ENCODE measurements around the gene AP2A1.

The AP2A1 gene

GRCh38 chr19:49848938-49849337 lies 82.1 kb downstream of the AP2A1 start:
- DNase-seq (ENCODE audit: insufficient read length) (no peak), FAIRE-seq (no peak)
- TF ChIP-seq POLR2A (IDR thresholded peaks at IDR 0.05; ENCODE audit: low read depth, low read length) = no peak
- TF ChIP-seq POLR2AphosphoS5 (IDR thresholded peaks at IDR 0.05; ENCODE audit: low read depth, low read length) = no peak
- no peak for TF ChIP-seq TAF1 (IDR thresholded peaks at IDR 0.05; ENCODE audit: borderline replicate concordance, low read depth, low read length)

DNA sequence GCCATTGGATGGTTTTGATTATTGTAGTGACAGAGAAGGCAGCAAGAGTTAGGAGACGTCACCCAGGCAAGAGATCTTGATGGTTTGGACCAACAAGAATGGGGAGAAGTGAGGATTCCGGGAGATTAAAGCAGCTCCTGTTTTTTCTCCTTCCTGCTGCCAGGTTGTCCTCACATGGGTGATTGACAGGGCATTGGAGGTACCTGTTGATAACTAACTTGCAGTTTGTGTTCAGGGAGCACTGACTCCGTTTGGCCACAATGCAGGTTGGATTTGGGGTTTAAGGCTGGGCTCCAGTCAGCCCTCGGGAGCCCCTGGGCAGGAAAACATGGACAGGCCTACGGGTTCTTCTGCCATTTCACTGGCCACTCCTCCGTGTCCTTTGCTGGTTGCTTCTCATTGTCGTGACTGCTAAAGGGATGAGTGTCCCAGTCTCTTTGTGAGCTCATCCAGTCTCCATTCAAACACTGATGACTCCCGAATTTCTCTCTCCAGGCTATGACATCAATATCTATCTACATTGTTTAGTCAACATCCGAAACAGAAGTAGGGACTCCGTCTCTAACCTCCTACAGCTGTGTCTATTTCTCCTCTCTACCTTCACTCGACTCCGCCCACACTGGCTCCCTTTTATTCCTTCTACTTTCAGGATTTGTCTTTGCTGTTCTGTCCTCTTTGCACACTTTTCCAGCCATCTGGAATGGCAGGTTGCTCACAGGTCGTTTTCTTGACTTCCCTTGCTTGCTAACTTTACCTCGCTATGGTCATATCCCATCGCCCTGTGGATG lies 82.8 kb downstream of the AP2A1 start:
- no peak for FAIRE-seq
- TF ChIP-seq POLR2AphosphoS5 (IDR thresholded peaks at IDR 0.05; ENCODE audit: low read depth, low read length) (no peak), TAF1 (IDR thresholded peaks at IDR 0.05; ENCODE audit: borderline replicate concordance, low read depth, low read length) (no peak), POLR2A (IDR thresholded peaks at IDR 0.05; ENCODE audit: low read depth, low read length) (no peak)
- DNase-seq (ENCODE audit: insufficient read length) = no peak

DNA sequence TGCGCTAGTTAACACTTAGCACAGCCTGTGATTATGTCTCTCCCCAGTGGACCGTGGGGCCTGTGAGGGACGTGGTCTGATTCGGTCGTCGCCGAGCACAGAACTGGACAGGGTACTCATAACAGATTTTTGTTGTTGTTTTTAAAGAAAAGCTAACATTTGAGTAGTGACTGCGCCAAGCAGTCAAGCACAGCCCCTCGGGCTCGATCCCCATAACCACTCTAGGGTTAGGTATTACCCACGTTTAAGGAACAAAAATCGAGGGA lies 83.4 kb downstream of the AP2A1 start:
- DNase-seq (ENCODE audit: insufficient read length) (no peak), FAIRE-seq (no peak)
- TF ChIP-seq POLR2AphosphoS5 (IDR thresholded peaks at IDR 0.05; ENCODE audit: low read depth, low read length) = no peak
- no peak for TF ChIP-seq TAF1 (IDR thresholded peaks at IDR 0.05; ENCODE audit: borderline replicate concordance, low read depth, low read length)
- TF ChIP-seq POLR2A (IDR thresholded peaks at IDR 0.05; ENCODE audit: low read depth, low read length) = no peak

- TF ChIP-seq POLR2AphosphoS5 (IDR thresholded peaks at IDR 0.05; ENCODE audit: low read depth, low read length) (peak; percentile 44; the same call in 1 of the 2 replicates), POLR2A (IDR thresholded peaks at IDR 0.05; ENCODE audit: low read depth, low read length) (peak; percentile 73; the same call in 1 of the 2 replicates), TAF1 (IDR thresholded peaks at IDR 0.05; ENCODE audit: borderline replicate concordance, low read depth, low read length) (no peak; the same call in 1 of the 2 replicates)
- FAIRE-seq (peak; percentile 83), DNase-seq (ENCODE audit: insufficient read length) (peak; percentile 95)
Observed at GRCh38 chr19:49850487-49851342, 83.9 kb downstream of the AP2A1 start, which contains the start of gene PTOV1. PTOV1 (plus strand) TSS chr19:49851159.

- no peak for TF ChIP-seq TAF1 (IDR thresholded peaks at IDR 0.05; ENCODE audit: borderline replicate concordance, low read depth, low read length)
- TF ChIP-seq POLR2AphosphoS5 (IDR thresholded peaks at IDR 0.05; ENCODE audit: low read depth, low read length) = no peak
- TF ChIP-seq POLR2A (IDR thresholded peaks at IDR 0.05; ENCODE audit: low read depth, low read length) = no peak
- no peak for DNase-seq (ENCODE audit: insufficient read length)
- FAIRE-seq = no peak
Observed at GRCh38 chr19:49851456-49852259, 84.9 kb downstream of the AP2A1 start.

GRCh38 chr19:49852631-49853126 lies 85.9 kb downstream of the AP2A1 start:
- no peak for FAIRE-seq
- DNase-seq (ENCODE audit: insufficient read length) = no peak
- TF ChIP-seq POLR2A (IDR thresholded peaks at IDR 0.05; ENCODE audit: low read depth, low read length) (no peak), POLR2AphosphoS5 (IDR thresholded peaks at IDR 0.05; ENCODE audit: low read depth, low read length) (no peak), TAF1 (IDR thresholded peaks at IDR 0.05; ENCODE audit: borderline replicate concordance, low read depth, low read length) (no peak)

DNA sequence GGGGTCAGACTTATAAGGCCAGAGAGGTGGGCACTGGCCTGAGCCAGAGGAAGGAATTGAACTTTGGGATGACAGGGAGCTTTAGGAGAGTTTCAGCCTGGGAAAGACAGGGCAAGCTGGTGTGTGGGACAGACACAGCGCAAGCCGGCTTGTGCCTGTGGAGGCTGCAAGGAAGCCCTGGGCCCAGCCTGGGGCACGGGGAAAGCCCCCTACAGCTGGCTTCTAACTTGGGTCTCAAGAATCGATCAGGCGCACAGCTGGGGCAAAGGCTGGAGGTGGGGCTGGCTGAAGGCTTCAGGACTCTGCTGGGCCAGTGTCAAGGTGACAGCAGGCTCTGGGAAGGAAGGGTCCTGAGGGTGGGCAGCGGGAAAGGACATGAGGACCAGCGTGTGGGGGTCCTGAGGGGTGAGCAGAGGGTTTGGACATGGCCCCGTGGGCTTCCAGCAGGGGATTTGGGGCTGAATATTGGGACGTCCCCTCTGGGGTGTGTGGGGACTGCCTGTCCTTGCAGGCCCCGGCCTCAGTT lies 87.1 kb downstream of the AP2A1 start:
- DNase-seq (ENCODE audit: insufficient read length) (no peak), FAIRE-seq (no peak)
- TF ChIP-seq POLR2A (IDR thresholded peaks at IDR 0.05; ENCODE audit: low read depth, low read length) = no peak
- no peak for TF ChIP-seq POLR2AphosphoS5 (IDR thresholded peaks at IDR 0.05; ENCODE audit: low read depth, low read length)
- no peak for TF ChIP-seq TAF1 (IDR thresholded peaks at IDR 0.05; ENCODE audit: borderline replicate concordance, low read depth, low read length)

DNA sequence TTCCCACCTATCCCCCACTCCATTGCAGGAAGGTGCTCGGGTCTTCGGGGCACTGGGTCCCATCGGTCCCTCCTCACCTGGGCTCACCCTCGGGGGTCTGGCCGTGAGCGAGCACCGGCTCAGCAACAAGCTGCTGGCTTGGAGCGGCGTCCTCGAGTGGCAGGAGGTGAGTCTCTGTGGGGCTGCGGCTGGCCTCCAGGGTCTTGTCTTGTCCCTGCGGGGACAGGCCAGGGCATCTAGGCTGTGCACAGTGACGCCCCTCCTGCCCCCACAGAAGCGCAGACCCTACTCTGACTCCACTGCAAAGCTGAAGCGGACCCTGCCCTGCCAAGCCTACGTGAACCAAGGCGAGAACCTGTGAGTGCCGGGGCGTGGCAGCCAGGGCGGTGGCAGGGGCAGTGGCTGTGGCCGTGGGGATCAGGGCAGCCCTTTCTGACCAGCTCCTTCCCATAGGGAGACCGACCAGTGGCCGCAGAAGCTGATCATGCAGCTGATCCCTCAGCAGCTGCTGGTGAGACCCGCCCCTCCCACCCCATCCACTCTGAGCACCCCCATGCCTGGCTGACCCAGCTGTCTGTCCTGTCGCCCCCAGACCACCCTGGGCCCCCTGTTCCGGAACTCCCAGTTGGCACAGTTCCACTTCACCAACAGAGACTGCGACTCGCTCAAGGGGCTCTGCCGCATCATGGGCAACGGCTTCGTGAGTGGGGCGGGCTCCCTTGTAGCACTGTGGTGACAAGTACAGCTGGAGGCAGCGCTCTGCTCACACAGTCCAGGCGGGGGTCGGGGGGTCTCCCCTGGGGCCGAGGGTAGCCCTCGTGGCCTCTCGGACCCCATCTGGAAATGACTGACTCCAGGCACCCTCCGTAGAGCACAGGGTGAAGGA lies 87.8 kb downstream of the AP2A1 start:
- DNase-seq (ENCODE audit: insufficient read length) = no peak
- FAIRE-seq = no peak
- TF ChIP-seq POLR2AphosphoS5 (IDR thresholded peaks at IDR 0.05; ENCODE audit: low read depth, low read length) (0 out of 2 replicates have a peak, but pooled peaks have one; percentile 20), POLR2A (IDR thresholded peaks at IDR 0.05; ENCODE audit: low read depth, low read length) (no peak), TAF1 (IDR thresholded peaks at IDR 0.05; ENCODE audit: borderline replicate concordance, low read depth, low read length) (no peak)

DNA sequence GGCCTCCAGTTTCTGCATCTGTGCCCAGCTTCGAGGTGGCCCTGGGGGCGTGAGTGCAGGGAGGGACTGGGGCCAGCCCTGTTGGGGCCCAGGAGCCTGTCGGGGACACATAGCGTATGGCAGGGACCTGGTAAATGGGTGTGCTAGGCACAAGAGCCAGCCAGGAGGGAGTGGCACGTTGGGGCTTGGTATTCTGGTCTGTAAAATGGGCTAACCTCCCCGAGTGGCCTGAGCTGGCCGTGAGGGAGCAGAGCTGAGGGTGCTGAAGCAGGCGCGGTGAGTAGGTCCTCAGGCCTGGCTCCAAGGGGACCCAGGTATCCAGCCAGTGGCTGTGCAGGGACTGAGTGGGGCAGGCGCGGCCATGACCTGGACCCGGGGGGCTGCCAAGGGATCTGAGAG lies 88.5 kb downstream of the AP2A1 start:
- FAIRE-seq (no peak), DNase-seq (ENCODE audit: insufficient read length) (no peak)
- TF ChIP-seq TAF1 (IDR thresholded peaks at IDR 0.05; ENCODE audit: borderline replicate concordance, low read depth, low read length) = no peak
- TF ChIP-seq POLR2AphosphoS5 (IDR thresholded peaks at IDR 0.05; ENCODE audit: low read depth, low read length) = no peak
- TF ChIP-seq POLR2A (IDR thresholded peaks at IDR 0.05; ENCODE audit: low read depth, low read length) = no peak

Data from GM12892 (cell line).